Stimulated activated CD8-positive, alpha-beta memory T cell treated with anti-CD3 and anti-CD28 coated beads, Interleukin-7, amount 100 ng/mL, for 48 hours (primary cell): ENCODE data around the gene GRK5.
"Not testable (repeated sequence)": the region's sequence is repeated elsewhere in the genome, so short reads cannot be mapped to it uniquely, and the experiment has no call there.

Experiments
- DNase-seq, 2 donors: peaks; one replicate each; pipeline ENCODE4 v3.0.0-alpha.2; 2020; ENCODE audit warnings: low read depth in 1 of 2; ENCODE audit errors: extremely low read depth in 1 of 2

GRK5 gene

GRCh38 chr10:119221201-119221600 lies 13.8 kb downstream of the GRK5 start:
- no peak for DNase-seq

GRCh38 chr10:119221666-119222065 lies 14.3 kb downstream of the GRK5 start:
- DNase-seq, result no peak

- no peak for DNase-seq
Observed at GRCh38 chr10:119222537-119222936, 15.2 kb downstream of the GRK5 start.

- no peak for DNase-seq
Observed at GRCh38 chr10:119222966-119223386, 15.6 kb downstream of the GRK5 start.

DNA sequence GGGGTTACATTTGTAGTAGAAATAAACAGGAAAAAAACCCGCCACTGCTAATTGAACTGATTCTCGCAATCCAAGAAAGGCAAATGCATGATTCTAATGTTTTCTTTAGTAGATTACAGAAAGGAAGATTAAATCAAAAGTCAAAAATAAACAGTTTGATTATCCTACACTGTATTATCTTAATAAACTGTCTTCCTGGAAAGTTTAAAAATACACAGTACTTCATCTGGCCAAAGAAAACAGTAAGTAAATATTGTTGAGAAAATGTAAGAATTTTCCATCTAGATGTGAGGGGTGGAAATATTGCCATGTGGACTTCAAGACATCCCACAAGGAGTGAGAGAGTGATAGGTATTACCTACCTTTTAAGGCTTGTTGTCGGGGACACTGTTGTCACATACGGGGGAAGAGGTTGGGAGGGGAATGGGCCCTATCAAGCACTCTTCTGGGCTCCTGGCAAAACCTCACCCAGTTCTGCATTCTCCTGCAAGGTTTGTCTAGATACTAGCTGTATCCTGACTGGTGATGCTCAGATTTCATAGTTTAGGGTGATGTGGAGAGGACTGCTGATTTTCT lies 17.8 kb downstream of the GRK5 start:
- DNase-seq, result no peak

GRCh38 chr10:119227825-119228224 lies 20.5 kb downstream of the GRK5 start:
- no peak for DNase-seq

DNA sequence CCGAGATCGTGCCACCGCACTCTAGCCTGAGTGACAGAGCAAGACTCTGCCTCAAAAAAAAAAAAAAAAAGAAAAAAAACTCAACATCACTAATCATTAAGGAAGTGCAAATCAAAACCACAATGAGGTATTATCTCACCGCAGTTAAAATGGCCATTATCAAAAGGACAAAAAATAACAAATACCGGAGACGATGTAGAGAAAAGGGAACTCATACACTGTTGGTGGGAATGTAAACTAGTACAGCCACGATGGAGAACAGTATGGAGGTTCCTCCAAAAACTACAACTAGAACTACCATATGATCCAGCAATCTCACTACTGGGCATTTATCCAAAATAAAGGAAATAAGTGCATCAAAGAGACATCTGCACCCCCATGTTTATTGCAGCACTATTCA lies 24.3 kb downstream of the GRK5 start:
- no peak for DNase-seq

DNA sequence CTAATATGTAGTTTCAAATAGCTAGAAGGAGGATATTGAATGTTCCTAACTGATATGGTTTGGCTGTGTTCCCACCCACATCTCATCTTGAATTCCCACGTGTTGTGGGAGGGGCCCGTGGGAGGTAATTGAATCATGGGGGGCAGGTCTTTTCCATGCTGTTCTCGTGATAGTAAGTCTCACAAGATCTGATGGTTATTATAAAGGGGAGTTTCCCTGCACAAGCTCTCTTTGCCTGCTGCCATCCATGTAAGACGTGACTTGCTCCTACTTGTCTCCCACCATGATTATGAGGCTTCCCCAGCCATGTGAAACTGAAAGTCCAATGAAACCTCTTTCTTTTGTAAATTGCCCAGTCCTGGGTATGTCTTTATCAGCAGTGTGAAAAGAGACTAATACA lies 25.1 kb downstream of the GRK5 start:
- DNase-seq, result not testable (repeated sequence)

GRCh38 chr10:119233123-119233820 lies 25.9 kb downstream of the GRK5 start:
- no peak for DNase-seq

- no peak for DNase-seq
Observed at GRCh38 chr10:119233821-119234220, 26.4 kb downstream of the GRK5 start.

DNA sequence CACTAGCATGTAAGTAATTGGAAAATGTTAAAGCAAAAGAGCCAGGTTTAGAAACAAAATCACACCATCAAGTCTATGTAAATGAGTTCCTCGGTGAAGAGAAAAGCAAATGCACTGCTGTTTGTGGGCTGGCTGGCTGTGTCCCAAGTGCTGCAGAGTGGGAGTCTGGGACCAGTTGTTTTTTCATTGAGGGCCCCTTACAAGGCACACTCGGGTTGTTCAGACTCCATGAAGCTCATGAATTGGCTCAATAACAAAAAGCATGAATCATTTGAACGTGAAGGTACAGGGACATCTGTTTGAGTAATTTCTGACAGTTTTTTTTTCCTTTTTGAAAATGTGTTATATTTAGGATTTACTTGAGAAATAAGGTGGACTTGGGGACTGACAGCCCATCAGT lies 28.0 kb downstream of the GRK5 start:
- DNase-seq, result no peak

DNA sequence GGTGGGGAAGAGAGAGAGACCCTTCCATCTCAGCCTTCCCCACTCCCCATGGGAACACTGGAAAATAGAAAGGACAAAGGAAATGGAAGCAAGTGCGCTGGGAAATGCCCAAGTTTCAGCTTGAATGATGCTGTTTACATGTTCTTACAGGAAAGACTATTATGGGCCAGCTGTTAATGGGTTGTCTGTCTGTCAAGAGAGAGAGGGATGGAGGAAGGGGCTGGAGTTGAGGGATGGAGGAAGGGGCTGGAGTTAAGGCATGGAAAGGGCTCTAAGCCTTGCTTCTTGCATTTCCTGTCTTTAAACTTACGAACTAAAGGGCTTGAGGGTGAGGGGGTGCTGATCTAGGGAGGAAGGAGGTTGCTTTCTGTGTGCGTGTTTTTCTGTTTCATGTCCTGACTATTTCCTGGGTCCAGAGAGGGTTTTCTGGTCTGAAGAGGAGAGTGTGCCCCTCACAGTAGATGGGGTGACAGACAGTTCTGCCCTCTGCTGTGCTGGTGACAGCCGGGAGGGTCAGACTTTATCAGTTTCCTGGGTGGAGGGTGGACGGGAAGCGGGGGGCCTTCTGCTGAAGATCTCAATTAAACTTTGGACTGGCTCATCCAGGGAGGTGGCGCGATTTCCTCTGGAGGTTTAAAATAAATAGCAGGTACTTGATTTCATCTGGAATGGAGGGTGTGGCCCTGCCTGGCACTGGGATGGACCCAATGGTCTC lies 30.5 kb downstream of the GRK5 start:
- DNase-seq, result no peak

- DNase-seq, result no peak
Observed at GRCh38 chr10:119238577-119238976, 31.2 kb downstream of the GRK5 start.

- DNase-seq, result not testable (repeated sequence)
Observed at GRCh38 chr10:119239015-119239414, 31.6 kb downstream of the GRK5 start.

GRCh38 chr10:119239630-119240029 lies 32.3 kb downstream of the GRK5 start:
- not testable (repeated sequence) for DNase-seq

GRCh38 chr10:119241066-119241465 lies 33.7 kb downstream of the GRK5 start:
- DNase-seq, result no peak

DNA sequence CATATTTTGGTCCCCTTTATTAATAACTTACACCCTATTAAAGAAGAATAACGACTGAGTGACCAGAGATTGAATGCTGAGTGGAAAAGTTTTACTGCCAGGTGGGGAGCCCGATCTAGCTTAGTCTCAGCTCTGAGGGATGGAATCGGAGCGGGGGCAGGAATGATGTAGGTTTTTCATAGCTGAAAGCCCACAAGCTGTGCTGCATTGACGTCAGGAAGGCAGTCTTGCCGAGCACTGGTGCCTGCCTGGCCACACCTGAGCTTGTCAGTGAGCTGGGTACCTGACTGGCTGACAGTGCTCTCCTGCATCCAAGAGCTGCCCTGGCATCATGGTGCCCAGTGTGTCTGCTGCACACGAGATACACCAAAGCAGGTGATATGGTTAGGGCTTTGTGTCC lies 34.8 kb downstream of the GRK5 start:
- no peak for DNase-seq

GRCh38 chr10:119243488-119243887 lies 36.1 kb downstream of the GRK5 start:
- no peak for DNase-seq

GRCh38 chr10:119243967-119244366 lies 36.6 kb downstream of the GRK5 start:
- DNase-seq, result no peak

DNA sequence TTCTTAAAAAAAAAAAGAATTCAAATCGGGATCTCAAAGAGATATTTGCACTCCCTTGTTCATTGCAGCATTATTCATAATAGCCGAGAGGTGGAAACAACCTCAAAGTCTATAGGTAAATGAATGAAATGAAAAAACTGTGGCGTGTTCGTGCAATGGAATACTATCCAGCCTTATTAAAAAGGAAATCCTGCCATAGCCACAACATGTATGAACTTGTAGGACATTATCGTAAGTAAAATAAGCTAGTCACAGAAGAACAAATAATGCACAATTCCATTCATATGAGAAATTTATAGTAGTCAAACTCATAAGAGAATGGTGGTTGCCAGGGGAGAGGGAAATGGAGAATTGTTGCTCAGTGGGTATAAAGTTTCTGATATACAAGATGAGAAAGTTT lies 37.9 kb downstream of the GRK5 start:
- no peak for DNase-seq

- DNase-seq, result no peak
Observed at GRCh38 chr10:119246862-119247549, 39.6 kb downstream of the GRK5 start.

DNA sequence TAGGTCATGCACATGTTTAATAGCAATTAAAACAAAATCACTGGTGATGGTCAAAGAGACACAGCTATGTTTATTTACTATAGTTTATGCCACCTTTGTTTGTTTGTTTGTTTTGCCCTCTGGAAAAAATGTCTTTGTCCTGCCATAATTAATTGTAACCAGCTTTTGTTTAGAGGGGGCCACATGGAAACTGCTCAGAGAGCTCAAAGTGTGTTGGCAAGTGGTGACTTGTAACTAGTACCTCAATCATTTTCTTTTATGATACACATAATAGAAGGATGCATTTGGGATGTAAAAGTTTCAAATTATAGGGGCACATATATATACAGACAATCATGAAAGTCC lies 40.2 kb downstream of the GRK5 start:
- DNase-seq, result no peak
